ENCODE results near the gene WNT2B.

GRCh38 chr1:112544011-112544688, 35.4 kb downstream of the WNT2B start:
- TF ChIP-seq, protein P1, sequence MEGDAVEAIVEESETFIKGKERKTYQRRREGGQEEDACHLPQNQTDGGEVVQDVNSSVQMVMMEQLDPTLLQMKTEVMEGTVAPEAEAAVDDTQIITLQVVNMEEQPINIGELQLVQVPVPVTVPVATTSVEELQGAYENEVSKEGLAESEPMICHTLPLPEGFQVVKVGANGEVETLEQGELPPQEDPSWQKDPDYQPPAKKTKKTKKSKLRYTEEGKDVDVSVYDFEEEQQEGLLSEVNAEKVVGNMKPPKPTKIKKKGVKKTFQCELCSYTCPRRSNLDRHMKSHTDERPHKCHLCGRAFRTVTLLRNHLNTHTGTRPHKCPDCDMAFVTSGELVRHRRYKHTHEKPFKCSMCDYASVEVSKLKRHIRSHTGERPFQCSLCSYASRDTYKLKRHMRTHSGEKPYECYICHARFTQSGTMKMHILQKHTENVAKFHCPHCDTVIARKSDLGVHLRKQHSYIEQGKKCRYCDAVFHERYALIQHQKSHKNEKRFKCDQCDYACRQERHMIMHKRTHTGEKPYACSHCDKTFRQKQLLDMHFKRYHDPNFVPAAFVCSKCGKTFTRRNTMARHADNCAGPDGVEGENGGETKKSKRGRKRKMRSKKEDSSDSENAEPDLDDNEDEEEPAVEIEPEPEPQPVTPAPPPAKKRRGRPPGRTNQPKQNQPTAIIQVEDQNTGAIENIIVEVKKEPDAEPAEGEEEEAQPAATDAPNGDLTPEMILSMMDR (IDR thresholded peaks at IDR 0.05; ENCODE audit: low read depth, low read length), result no peak
- TF ChIP-seq EZH2phosphoT487 (IDR thresholded peaks at IDR 0.05; ENCODE audit: low read depth), result no peak

All from OCI-LY3 (cell line).